SK-N-MC (cell line): ENCODE measurements around the gene CTNNB1.

ENCODE experiments used
- EZH2 ChIP-seq: fragments of 200-600 bp; sonication (generic); IDR thresholded peaks from one replicate; pipeline ENCODE4 v1.6.1; 2017; ENCODE audit warnings: antibody characterized with exemption
- POLR2AphosphoS5 ChIP-seq: IDR thresholded peaks from 2 replicates; pipeline ENCODE4 v1.6.1; 2012; ENCODE audit warnings: mild to moderate bottlenecking, low read depth, low read length, borderline replicate concordance

DNA sequence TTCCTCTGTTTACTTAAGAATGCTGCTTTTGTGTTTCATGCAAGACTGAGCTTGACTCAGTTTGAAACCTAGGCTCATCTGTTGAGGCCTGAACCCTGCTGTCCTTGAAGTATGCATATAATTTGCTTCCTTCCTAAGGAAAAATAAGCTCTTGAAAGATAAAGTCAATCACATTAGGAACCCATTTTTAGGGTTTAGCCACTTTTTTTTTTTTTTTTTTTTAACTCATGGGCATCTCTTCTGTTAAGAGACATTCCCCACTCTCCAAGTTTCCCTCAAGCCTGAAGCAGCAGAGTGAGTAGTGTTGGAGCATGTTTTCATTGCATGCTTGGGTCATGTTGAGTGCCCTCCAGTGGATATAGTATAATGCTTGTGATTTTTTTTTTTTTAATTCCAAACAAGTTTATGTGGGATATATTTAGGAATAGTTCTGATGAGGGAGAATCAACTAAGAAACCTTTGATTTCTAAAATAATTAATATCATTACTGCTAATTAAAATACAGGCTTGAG lies 3.6 kb downstream of the CTNNB1 start:
- TF ChIP-seq EZH2, result no peak
- TF ChIP-seq POLR2AphosphoS5, result no peak
